Skeletal muscle cell (primary cell): ENCODE data around the gene NR1H4.

Experiments
- DNase-seq: peaks from one replicate; pipeline ENCODE4 v3.0.0-alpha.2; 2010; ENCODE audit warnings: low read depth
- H3K4me3 ChIP-seq: 2 replicates; pipeline ENCODE4 v1.5.1; 2011; ENCODE audit warnings: low read depth, mild to moderate bottlenecking, control low read depth, low read length, moderate library complexity

NR1H4 gene

DNA sequence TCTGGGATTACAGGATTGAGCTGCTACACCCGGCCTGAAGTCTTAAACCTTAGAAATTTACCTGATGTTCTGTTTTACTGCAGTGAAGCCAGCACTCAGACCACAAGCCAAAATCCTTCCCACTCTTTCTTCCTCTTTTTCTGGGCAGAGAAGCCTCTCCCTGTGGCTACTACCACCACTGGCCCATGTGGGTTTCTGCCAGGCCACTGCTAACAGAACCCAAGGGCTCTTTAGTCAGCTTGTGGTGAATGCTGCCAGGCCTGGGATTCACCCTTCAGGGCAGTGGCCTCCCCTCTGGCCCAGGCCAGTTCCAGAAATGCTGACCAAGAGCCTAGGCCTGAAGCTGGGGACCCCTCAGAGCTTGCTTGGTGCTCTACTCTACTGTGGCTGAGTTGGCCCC lies 135.1 kb downstream of the NR1H4 start:
- no peak overlapping the region for H3K4me3 ChIP-seq
- no peak for DNase-seq

DNA sequence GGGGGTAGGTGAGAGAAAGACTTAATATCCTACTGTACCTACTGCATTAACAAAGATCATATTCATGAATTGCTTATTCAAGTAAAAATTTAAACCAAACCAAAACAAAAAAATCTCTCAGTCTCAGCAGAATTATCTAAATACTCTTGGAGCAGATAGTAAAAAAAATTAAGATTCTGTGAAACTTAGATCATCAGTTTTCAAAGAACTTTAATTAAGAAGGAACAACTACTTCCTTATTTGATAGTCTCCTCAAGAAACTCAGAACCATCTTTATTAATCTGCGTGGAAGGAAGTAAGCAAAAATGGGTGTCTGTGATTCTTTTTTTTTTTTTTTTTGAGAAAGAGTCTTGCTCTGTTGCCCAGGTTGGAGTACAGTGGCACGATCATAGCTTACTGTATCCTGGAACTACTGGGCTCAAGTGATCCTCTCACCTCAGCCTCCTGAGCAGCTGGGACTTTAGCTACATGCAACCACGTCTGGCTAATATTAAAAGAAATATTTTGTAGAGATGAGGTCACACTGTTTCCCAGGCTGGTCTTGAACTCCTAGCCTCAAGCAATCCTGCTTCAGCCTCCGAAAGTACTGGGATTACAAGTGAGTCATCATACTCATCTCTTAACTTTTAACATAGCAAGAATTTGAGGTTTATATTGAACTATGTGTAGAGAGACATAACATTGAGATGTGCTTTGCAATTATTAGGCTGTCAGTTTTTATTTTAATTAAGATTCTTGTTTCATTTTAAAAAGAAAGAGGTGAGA lies 137.2 kb downstream of the NR1H4 start:
- H3K4me3 ChIP-seq, result no peak overlapping the region
- DNase-seq, result no peak

GRCh38 chr12:100612606-100613005 lies 138.9 kb downstream of the NR1H4 start:
- H3K4me3 ChIP-seq, result no peak overlapping the region
- no peak for DNase-seq
